ENCODE measurements around the gene KRT71. TPM values are rescaled to one million over a fixed set of nuclear protein-coding genes. Genes with fewer than 3 reads are reported as not detected.

The KRT71 gene
- polyA plus RNA-seq, 3 donors = not detected

GRCh38 chr12:52555577-52555976 is 2.6 kb upstream of the KRT71 start:
- H4K20me1 ChIP-seq (ENCODE audit: insufficient read depth, low read length) = no peaks in the 10 kb centered on the region
- peak overlapping the region in 2 of 7 donors; percentile 20 to 21 for H3K27ac Mint-ChIP-seq
- TF ChIP-seq, protein P1, sequence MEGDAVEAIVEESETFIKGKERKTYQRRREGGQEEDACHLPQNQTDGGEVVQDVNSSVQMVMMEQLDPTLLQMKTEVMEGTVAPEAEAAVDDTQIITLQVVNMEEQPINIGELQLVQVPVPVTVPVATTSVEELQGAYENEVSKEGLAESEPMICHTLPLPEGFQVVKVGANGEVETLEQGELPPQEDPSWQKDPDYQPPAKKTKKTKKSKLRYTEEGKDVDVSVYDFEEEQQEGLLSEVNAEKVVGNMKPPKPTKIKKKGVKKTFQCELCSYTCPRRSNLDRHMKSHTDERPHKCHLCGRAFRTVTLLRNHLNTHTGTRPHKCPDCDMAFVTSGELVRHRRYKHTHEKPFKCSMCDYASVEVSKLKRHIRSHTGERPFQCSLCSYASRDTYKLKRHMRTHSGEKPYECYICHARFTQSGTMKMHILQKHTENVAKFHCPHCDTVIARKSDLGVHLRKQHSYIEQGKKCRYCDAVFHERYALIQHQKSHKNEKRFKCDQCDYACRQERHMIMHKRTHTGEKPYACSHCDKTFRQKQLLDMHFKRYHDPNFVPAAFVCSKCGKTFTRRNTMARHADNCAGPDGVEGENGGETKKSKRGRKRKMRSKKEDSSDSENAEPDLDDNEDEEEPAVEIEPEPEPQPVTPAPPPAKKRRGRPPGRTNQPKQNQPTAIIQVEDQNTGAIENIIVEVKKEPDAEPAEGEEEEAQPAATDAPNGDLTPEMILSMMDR (IDR thresholded peaks at IDR 0.05) = no peak
- peaks cover 0 to 3% (median 0%) of the 10 kb centered on the region in 7 donors for H3K9me3 Mint-ChIP-seq
- no peak overlapping the region for H2AFZ ChIP-seq (ENCODE audit: insufficient read depth, low read depth, low read length, poor library complexity, severe bottlenecking)
- intact Hi-C loops (cut with micrococcal nuclease) = no loop called here
- H3K4me3 ChIP-seq (replicated peaks in 1 of 3; ENCODE audit: low read depth in 2 of 3, low read length in 3 of 3) = no peak overlapping the region
- H3K79me2 ChIP-seq (ENCODE audit: insufficient read depth, low read length) = no peaks in the 10 kb centered on the region
- H3K4me2 ChIP-seq (replicated peaks; ENCODE audit: extremely low read depth, low read length, poor library complexity, severe bottlenecking) = no peak overlapping the region
- no peaks in the 10 kb centered on the region for H3K4me1 Mint-ChIP-seq
- H3K4me1 ChIP-seq (ENCODE audit: control insufficient read depth in 1 of 2, insufficient read depth in 2 of 2, low read length in 2 of 2) = no peaks in the 10 kb centered on the region
- H3K27me3 ChIP-seq (ENCODE audit: control insufficient read depth in 2 of 2, insufficient read depth in 2 of 2, low read length in 2 of 2) = no peaks in the 10 kb centered on the region
- H3K9ac ChIP-seq (ENCODE audit: insufficient read depth, low read length, poor library complexity, severe bottlenecking) = no peak overlapping the region
- no peak for DNase-seq
- 100% methylated on average over 3 of the region's 6 CpGs for WGBS (ENCODE audit: insufficient coverage)
- H3K4me3 Mint-ChIP-seq = no peak overlapping the region
- H3K27me3 Mint-ChIP-seq (ENCODE audit: low read depth in 3 of 3) = peaks cover 2 to 20% (median 19%) of the 10 kb centered on the region in 3 donors
- no peaks in the 10 kb centered on the region for H3K36me3 Mint-ChIP-seq
- H3K36me3 ChIP-seq (replicated peaks in 1 of 2; ENCODE audit: control insufficient read depth in 1 of 2, insufficient read depth in 2 of 2, low read length in 2 of 2) = no peaks in the 10 kb centered on the region
- no peak overlapping the region for H3K27ac ChIP-seq (ENCODE audit: low read depth in 1 of 2, low read length in 2 of 2)
- H3K9me3 ChIP-seq (replicated peaks in 1 of 2; ENCODE audit: control insufficient read depth in 1 of 2, insufficient read depth in 1 of 2, low read length in 2 of 2) = no peaks in the 10 kb centered on the region

DNA sequence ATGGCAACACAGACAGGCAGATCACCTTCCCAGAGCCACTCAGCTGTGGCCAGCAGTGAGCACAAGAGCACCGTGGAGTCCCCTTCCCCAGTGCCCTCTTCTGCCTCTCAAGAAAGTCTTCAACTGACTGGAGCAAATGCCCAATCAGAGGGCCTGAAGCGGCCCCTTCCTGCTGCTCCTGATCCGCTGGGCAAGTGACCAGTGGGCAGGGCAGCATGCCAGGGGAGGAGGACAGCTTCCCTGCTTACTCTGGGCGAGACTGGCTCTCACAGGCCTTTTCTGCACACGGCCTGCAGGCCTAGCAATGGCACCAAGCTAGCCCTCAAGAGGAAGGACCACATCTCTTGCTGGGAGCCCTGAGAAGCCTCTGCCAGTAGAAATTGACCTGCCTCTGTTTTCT is 890 bp downstream of the KRT71 start:
- H3K27me3 Mint-ChIP-seq (ENCODE audit: low read depth in 3 of 3) = peaks cover 2 to 10% (median 9%) of the 10 kb centered on the region in 3 donors
- H3K36me3 ChIP-seq (replicated peaks in 1 of 2; ENCODE audit: control insufficient read depth in 1 of 2, insufficient read depth in 2 of 2, low read length in 2 of 2) = no peaks in the 10 kb centered on the region
- H3K4me3 Mint-ChIP-seq = no peak overlapping the region
- no peak overlapping the region for H3K27ac Mint-ChIP-seq
- intact Hi-C loops (cut with micrococcal nuclease) = no loop called here
- H3K9ac ChIP-seq (ENCODE audit: insufficient read depth, low read length, poor library complexity, severe bottlenecking) = no peak overlapping the region
- H3K4me1 ChIP-seq (ENCODE audit: control insufficient read depth in 1 of 2, insufficient read depth in 2 of 2, low read length in 2 of 2) = no peaks in the 10 kb centered on the region
- H3K36me3 Mint-ChIP-seq = no peaks in the 10 kb centered on the region
- 89% methylated on average over 5 of the region's 5 CpGs for WGBS (ENCODE audit: insufficient coverage)
- no peak overlapping the region for H2AFZ ChIP-seq (ENCODE audit: insufficient read depth, low read depth, low read length, poor library complexity, severe bottlenecking)
- peaks cover 0 to 3% (median 0%) of the 10 kb centered on the region in 7 donors for H3K9me3 Mint-ChIP-seq
- no peak overlapping the region for H3K4me2 ChIP-seq (replicated peaks; ENCODE audit: extremely low read depth, low read length, poor library complexity, severe bottlenecking)
- H3K27me3 ChIP-seq (ENCODE audit: control insufficient read depth in 2 of 2, insufficient read depth in 2 of 2, low read length in 2 of 2) = no peaks in the 10 kb centered on the region
- H3K4me3 ChIP-seq (replicated peaks in 1 of 3; ENCODE audit: low read depth in 2 of 3, low read length in 3 of 3) = no peak overlapping the region
- DNase-seq = no peak
- H3K79me2 ChIP-seq (ENCODE audit: insufficient read depth, low read length) = no peaks in the 10 kb centered on the region
- no peaks in the 10 kb centered on the region for H3K4me1 Mint-ChIP-seq
- TF ChIP-seq, protein P1 (IDR thresholded peaks at IDR 0.05) = no peak
- H3K27ac ChIP-seq (ENCODE audit: low read depth in 1 of 2, low read length in 2 of 2) = no peak overlapping the region
- no peaks in the 10 kb centered on the region for H3K9me3 ChIP-seq (replicated peaks in 1 of 2; ENCODE audit: control insufficient read depth in 1 of 2, insufficient read depth in 1 of 2, low read length in 2 of 2)
- H4K20me1 ChIP-seq (ENCODE audit: insufficient read depth, low read length) = no peaks in the 10 kb centered on the region
